Daoy (cell line): ENCODE data around the gene ASIC4. TPM values are rescaled to one million over a fixed set of nuclear protein-coding genes. Genes with fewer than 3 reads are reported as not detected.
A peak's percentile ranks its signal among the peaks of the same experiment; 100 is the strongest.

Experiments used
- DNase-seq: peaks from one replicate; pipeline ENCODE4 v3.0.0-alpha.2; 2015; ENCODE audit warnings: low read depth
- total RNA-seq: library from RNA; depleted of rRNA; stranded (reverse); fragments of >200 nt; shearing (Covaris generic); gene quantifications from 2 replicates; pipeline ENCODE4 v1.2.3, GENCODE V29; 2014; rRNA removed

Gene ASIC4, protein sequence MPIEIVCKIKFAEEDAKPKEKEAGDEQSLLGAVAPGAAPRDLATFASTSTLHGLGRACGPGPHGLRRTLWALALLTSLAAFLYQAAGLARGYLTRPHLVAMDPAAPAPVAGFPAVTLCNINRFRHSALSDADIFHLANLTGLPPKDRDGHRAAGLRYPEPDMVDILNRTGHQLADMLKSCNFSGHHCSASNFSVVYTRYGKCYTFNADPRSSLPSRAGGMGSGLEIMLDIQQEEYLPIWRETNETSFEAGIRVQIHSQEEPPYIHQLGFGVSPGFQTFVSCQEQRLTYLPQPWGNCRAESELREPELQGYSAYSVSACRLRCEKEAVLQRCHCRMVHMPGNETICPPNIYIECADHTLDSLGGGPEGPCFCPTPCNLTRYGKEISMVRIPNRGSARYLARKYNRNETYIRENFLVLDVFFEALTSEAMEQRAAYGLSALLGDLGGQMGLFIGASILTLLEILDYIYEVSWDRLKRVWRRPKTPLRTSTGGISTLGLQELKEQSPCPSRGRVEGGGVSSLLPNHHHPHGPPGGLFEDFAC
- 0.42 TPM in 1 of 2 replicates, not detected in the other for total RNA-seq

DNA sequence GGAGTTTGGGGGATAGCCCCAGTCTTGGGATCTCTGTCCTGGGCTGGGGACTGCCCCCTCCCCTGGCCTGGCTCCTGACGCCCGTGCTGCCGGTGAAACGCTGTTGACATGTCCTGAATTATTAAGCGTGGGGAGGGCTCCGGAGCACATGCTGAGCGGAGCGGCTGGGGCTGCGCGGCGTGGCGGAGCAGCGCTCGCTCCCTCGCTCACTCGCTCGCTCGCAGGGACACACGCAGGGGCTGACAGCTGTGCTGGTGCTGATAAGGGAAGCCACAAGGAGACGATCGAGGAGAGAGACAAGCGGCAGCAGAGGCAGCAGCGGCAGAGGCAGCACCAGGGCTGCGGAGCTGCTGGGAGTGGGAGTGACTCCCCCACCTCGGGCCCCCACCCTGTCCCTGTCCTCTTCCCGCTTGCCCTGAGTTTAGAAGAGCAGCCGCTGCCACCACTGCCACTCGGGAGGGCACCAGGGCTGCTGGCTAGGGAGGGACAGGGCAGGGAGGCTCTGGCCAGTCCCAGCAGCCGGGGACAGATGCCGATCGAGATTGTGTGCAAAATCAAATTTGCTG, at the start of gene ASIC4:
TSS of gene ASIC4 (plus strand) at position 287 of the 566 bp plus-strand sequence. CDS start at position 530, 243 bp downstream.
- DNase-seq = no peak

DNA sequence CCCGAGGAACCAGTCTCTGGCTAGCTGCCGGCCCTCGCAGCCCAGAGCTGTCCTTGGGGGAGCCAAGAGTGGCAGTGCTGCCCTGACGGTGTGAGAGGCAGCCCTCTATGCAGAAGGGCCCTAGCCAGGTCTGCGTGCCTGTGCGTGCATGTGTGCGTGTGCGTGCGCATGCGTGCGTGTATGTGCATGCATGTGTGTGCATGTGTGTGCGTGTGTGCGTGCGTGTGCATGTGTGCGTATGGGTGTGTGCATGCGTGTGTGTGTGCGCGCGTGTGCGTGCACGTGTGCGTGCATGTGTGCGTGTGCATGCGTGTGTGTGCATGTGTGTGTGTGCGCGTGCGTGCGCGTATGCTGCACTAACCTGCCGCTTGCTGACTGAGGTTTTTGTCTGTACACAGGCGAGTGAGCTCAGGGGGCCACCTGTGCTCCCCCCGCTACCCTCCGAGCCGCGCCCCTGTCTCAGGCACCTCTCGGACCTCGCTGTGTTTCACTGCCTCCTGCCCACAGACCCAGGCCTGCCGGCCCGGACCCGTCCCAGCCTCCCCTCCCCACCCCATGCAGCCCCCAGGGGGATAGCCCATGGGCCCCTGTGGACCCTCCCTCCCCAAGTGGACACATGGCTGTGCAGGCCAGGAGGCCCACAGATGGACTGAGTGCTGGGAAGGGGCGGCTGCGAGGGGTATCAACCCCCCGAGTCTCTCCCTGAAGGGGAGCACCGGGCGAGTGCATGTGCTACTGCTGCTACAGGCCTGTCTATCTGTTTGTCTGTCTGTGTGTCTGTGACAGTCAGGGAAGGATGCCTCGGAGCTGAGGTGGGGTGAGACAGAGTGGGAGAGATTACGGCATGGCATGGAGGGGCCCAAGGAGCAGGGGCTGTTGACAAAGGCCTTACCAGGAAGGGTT, 48.4 kb upstream of the ASIC4 start:
- no peak for DNase-seq

DNA sequence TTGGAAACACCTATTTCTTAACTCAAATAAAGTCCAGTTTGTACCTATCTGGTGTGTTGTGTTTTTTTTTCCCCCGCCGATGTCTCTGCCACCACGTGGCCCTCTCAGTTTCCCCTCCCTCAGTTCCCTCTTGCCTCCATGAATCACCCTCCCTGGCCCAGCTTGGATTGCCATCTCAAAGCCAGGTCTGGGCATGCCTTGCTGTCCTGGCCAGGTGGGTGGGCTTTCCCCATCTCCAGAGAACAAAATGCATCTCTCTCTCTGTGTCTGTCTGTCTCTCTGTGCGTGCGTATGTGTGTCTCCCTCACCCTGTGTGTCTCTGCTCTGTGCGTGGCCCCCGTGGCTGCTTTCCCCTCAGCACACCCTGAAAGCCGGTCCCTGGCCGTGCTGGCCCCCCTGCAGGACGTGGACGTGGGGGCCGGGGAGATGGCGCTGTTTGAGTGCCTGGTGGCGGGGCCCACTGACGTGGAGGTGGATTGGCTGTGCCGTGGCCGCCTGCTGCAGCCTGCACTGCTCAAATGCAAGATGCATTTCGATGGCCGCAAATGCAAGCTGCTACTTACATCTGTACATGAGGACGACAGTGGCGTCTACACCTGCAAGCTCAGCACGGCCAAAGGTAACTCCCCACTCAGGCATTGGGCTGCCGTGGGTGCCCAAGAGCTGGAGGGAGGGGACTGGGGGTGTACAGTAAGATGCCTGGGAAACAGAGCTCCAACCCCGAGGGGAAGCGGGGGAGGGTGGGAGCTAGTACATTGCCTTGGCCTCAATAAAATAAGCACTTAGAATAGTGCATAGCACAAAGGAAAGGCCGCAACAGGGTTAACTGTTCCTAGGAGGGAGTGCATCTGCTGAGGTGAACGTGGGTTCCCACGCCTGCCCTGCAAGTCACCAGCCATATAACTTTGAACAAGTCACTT, 47.2 kb upstream of the ASIC4 start:
- DNase-seq = no peak

- DNase-seq = no peak
These were observed 46.6 kb upstream of the ASIC4 start for GRCh38 chr2:219467736-219468075.

- DNase-seq = no peak
These were observed 45.7 kb upstream of the ASIC4 start for GRCh38 chr2:219468410-219469185.

- peak; percentile 88 for DNase-seq
These were observed 45.0 kb upstream of the ASIC4 start for GRCh38 chr2:219469186-219469724.

DNA sequence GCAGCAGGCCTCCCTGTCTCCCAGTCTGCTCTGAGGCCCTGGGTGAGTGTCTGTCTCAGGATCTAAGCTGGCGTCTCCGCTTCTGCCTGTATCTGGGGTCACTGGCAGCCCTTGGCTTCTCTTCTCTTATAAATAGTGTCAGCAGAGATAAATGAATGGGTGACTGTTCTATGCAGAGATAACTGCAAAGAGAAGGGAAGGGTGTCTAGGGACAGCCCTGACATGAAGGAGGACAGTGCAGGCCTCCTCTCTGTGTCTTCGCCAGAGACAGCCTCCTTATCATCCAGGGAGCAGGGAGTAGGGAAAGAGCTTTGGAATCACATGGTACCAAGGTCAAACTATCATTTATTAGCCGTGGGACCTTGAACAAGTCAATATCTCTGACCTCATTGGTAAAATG, 43.9 kb upstream of the ASIC4 start:
- no peak for DNase-seq

DNA sequence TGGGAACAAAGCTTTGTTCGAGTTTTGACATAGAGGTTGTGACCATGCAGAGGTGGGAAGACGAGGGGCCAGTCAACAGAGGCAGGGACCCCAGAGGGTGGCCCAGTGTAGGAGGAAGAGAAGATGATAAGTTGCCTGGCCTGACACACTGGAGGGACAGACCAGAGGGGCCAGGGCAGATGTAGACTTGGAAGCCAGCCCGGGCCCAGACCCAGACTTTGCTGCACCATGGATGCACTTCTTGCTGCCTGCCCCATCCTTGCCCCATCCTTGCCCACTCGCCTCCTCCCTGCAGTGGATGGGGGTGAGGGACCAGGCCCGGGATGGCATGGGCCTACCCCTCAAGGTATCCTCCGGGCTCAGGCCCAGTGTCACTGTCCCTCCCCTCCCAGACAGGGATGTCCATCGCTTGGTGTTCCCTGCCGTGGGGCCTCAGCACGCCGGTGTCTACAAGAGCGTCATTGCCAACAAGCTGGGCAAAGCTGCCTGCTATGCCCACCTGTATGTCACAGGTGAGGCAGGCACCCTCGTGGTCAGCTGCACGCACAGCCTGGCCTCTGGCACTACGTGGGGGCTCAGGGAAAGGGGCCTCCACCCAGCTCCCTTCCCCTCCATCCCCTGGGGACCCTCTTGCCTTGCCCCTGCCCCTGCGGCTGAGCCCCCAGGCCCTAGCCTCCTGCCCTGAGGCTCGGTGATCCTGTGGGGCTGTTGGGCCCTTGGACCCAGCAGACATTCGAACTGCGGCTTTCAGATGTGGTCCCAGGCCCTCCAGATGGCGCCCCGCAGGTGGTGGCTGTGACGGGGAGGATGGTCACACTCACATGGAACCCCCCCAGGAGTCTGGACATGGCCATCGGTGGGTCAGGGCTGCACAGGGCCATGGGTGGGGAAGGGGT, 42.6 kb upstream of the ASIC4 start:
- no peak for DNase-seq

DNA sequence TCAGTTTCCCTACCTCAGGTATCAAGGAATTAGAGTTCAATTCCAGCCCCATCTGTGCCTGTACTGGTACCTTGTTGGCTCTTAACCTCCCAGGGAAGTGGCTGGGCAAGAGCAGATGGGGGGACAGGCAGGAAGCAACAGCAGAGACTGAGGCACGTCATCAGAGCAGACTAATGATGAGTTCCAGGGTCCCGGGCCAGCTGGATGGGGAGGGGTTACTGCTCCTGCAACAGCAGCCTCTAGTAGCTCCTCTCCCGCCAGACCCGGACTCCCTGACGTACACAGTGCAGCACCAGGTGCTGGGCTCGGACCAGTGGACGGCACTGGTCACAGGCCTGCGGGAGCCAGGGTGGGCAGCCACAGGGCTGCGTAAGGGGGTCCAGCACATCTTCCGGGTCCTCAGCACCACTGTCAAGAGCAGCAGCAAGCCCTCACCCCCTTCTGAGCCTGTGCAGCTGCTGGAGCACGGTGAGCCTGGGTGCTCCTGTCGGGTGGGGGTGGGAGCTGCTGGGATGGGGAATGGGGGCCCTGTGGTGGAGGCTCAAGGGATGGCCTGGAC, 41.6 kb upstream of the ASIC4 start:
- no peak for DNase-seq

- no peak for DNase-seq
These were observed 40.8 kb upstream of the ASIC4 start for GRCh38 chr2:219473511-219473910.

DNA sequence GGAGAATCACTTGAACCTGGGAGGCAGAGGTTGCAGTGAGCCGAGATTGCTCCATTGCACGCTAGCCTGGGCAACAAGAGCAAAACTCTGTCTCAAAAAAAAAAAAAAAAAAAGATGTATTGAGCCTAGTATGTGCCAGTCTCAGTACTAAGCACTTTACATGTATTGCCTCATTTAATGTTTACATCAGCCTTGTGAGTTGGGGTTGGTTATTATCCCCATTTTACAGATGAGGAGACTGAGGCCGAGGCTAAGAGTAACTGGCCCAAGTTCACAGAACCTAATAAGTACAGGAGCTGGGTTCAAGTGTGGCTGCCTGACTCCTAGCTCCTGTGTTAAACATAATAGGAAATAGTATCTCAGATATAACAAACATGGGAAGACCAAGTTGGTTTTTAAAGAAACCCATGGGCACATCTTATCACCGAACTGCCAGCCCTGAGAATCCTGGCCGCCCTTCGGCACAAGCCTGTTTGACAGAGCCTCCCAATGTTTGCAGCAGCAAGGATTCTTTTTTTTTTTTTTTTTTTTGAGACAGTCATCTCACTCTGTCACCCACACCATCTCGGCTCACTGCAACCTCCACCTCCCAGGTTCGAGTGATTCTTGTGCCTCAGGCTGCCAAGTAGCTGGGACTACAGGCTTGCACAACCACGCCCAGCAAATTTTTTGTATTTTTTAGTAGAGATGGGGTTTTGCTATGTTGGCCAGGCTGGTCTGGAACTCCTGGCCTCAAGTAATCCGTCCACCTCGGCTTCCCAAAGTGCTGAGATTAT, 39.8 kb upstream of the ASIC4 start:
- DNase-seq = no peak

DNA sequence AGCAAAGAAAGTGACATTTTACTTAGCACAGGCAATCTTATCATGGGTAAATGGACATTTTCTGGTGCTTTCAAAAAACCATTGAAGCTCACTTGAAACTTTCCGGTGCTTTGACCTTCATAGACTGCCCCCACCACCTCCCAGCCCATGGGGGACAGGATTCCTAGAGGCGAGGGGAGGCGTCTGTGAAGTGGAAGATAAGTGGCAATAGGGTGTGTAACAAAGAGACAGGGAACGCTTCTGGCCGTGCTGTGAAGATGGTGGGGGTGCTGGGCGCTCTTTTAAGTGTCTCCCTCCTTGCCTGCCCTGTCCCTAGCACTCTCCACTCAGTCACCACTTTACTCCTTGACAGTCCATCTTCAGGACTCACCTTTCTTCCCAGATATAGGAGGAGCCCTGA, 39.0 kb upstream of the ASIC4 start:
- no peak for DNase-seq

- DNase-seq = peak; percentile 71
These were observed 38.3 kb upstream of the ASIC4 start for GRCh38 chr2:219475697-219476651.

DNA sequence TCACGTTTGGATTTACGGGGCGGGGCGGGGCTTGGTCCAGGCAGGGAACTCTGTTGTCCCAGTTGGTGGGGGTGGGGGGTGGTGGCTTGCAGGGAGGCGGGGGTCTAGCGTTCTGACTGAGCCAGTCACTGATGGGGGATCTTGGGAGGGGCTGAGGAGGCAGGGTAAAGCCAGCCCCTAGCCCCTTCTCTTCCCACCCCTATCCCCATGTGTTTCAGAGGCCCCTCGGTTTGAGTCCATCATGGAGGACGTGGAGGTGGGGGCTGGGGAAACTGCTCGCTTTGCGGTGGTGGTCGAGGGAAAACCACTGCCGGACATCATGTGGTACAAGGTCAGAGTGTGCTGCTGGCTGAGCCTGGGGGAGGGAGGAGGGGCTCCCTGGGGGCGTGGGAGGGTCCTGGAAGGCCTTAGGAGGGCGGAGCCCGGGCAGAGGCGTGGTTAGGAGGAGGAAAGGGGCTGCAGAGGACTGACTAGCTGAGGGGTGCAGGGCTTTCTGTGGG, 37.6 kb upstream of the ASIC4 start:
- DNase-seq = no peak

DNA sequence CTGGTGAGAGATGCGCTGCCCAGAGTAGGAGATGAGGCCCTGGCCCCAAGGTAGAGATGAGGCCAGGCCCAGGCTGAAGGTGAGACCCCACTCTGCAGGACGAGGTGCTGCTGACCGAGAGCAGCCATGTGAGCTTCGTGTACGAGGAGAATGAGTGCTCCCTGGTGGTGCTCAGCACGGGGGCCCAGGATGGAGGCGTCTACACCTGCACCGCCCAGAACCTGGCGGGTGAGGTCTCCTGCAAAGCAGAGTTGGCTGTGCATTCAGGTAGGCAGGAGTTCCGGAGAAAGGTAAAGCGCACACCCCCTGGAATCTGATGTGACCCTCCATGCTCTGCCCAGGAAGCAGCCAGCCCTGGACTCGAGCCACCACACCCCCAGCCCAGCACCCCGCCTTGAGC, 37.1 kb upstream of the ASIC4 start:
- DNase-seq = no peak

DNA sequence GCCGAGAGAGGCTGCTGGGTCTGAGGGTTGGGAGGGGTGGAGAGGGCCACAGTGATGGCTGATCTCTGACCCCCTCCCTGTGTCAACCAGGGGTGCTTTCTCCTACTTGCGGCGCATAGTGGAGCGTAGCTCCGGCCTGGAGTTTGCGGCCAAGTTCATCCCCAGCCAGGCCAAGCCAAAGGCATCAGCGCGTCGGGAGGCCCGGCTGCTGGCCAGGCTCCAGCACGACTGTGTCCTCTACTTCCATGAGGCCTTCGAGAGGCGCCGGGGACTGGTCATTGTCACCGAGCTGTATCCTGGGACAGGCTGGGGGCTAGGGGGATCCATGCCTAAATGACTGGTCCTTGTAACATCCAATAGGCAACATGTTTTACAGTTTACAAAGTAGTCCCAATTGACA, 36.5 kb upstream of the ASIC4 start:
- no peak for DNase-seq

DNA sequence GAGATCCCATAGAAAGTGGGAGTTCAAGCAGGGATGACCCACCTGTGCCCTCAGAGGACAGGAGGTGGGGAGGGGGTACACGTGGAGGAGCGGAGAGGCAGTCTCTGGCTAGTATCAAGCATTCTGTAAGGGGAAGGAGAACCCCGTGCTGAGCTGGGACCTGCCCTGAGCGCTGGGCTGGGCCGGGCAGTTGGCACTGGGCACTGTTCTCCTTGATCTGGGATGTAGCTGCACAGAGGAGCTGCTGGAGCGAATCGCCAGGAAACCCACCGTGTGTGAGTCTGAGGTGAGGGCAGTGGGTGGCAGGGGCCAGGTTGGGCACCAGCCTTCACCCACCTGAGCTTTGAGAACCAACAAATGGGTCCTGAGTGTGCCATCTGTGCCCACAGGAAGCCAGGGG, 35.4 kb upstream of the ASIC4 start:
- DNase-seq = no peak
